ENCODE data around the gene CAPN5. TPM values are rescaled to one million over a fixed set of nuclear protein-coding genes. Genes with fewer than 3 reads are reported as not detected.

Gene CAPN5
- total RNA-seq, 1 donor from 2014 or later, result 197 TPM

DNA sequence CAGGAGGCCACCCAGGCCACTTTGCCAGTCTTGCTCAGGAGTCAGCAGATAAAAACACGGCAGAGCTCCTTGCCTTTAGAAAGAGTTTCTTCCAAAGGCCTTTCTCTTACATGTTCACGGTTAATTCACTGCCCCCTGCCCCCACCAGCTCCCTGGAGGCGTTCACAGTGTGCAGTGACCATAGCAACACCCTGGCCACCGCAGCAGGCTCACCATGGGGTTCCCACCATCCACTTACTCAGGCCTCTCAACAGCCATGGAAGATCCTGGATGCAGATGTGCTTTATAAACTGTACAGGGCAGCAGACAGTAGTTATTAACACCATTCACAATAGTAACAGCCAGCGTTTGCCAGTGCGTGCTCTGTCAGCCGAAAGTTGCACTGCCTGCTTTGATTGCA is 50.7 kb downstream of the CAPN5 start:
- no peak for DNase-seq (ENCODE audit: low spot score)

DNA sequence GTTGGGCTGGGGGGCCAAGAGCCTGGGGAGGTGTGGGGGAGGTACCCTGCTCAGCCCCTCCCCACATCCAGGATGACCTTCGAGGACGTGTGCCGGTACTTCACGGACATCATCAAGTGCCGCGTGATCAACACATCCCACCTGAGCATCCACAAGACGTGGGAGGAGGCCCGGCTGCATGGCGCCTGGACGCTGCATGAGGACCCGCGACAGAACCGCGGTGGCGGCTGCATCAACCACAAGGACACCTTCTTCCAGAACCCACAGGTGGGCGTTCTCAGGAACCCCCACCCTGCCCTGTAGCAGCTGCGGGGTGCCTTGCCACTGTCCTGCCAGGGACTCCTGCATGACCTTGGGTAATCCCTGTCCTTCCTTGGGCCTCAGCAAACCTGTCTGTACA is 51.3 kb downstream of the CAPN5 start:
- DNase-seq (ENCODE audit: low spot score), result no peak

DNA sequence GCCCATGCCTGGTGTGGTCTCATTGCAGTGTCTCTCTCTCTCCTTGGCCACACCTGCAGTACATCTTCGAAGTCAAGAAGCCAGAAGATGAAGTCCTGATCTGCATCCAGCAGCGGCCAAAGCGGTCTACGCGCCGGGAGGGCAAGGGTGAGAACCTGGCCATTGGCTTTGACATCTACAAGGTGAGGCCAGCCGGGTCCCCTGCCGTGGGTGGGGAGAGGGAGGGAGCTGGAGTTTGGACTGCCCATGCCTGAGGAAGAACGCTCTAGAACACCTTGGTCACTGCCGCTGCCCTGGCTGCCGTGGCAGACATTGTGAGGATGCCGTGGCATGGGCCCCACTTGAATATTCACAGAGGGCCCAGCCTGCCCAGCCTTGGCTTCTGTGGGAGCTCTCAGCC is 52.2 kb downstream of the CAPN5 start:
- no peak for DNase-seq (ENCODE audit: low spot score)

DNA sequence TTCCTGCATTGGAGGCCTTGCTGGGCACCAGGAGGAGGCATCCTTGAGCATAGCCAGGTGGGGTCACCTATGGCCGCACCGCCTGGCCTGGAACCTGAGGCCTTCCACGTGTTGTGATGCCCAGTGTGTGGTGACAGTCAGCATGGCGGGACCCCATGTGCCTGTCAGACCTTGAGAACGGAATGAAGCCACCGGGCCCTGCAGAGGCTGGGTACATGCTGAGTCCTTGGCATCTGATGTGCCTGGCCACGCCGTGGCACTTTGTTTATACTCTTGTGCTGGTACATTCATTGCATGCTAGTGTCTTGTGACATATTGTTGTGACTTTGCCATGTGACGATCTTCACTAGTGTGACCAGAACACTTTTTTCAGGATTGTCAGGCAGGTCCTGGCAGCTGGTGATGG is 52.8 kb downstream of the CAPN5 start:
- no peak for DNase-seq (ENCODE audit: low spot score)

DNA sequence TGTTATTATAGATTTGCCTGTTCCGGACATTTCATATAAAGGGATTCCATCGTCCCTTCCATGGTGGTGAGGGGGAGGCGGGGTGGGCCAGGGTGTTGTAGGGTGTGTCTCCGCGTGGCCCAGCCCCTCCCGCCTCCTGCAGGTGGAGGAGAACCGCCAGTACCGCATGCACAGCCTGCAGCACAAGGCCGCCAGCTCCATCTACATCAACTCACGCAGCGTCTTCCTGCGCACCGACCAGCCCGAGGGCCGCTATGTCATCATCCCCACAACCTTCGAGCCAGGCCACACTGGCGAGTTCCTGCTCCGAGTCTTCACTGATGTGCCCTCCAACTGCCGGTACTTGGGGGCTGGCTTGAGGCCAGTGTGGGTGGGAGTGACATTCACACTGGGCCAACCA is 53.8 kb downstream of the CAPN5 start:
- DNase-seq (ENCODE audit: low spot score), result no peak

DNA sequence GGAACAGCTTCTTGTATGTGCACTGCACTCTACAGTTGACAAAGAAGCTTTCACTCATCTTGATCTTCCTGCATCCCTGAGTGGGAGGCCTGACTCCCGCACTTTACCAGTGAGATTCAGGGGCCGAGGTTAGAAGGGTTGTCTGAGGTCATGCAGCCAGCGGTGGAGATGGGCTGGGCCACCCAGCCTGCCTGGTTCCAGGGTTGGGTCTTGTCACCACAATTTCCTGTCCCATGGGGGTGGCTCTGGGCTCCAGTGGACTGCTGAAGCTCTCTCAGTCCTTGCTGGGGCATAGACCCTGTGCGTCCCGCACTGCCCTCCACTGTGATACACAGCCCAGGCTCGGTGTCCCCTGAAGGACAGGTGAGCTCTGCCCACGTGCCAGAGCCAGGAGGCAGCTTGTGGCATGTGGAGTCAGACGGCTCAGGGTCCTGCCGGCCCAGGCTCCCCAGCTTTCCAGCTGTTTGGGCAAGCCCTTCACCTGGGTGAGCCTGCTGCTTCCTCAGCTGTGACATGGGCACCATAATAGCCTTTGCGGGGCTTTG is 54.4 kb downstream of the CAPN5 start:
- no peak for DNase-seq (ENCODE audit: low spot score)

DNA sequence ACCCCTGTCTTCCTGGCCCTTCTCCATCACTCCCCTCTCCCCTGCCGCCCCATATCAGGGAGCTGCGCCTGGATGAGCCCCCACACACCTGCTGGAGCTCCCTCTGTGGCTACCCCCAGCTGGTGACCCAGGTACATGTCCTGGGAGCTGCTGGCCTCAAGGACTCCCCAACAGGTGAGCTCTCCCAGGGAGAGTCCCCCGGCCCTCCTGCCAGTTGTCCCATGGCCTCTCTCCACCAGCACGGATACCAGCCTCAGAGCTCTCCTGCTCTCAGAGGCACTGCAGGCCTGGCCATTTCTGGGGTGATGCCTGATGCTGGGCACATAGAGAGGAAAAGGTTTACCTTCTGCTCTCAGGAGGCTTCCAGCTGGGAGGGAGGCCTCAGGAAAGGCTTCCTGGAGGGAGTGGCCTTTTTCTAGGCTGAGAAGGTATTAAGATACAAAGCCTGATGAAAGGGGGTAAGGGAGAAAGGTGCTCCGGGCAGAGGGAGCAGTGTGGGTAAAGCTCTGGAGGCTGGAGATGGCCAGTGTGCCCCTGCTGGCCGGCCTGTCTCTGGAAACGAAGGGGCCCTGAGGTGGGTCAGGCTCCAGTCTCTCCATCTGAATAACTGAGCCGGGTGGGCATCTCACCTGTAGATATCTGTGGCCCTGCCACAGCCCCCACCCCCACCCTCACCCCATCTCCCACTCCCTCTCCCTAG is 55.3 kb downstream of the CAPN5 start:
- DNase-seq (ENCODE audit: low spot score), result no peak

DNA sequence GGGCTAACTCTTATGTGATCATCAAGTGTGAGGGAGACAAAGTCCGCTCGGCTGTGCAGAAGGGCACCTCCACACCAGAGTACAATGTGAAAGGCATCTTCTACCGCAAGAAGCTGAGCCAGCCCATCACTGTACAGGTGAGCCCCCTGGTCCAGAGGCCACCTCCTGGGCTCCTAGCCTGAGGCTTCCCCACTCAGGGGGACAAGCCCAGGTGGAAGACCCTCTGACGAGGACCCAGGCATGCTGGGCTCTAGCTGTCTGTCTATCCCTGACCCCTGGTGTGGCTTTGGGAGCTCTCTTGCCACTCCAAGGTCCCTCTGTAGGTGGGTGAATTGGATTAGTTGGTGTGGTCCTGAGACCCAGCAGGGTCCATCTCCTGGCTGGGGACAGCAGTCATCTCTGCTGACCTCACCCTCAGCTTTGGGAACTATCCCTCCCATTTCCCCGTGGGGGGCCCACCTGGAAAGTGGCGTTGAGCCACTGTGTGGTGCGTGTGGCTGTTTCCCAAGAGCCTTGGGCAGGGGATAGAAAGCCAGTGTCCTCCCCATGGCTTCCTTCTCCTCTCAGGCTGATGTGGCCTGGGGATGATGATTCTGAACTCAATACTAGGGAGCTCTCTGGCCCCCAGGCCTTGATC is 55.9 kb downstream of the CAPN5 start:
- DNase-seq (ENCODE audit: low spot score), result no peak

DNA sequence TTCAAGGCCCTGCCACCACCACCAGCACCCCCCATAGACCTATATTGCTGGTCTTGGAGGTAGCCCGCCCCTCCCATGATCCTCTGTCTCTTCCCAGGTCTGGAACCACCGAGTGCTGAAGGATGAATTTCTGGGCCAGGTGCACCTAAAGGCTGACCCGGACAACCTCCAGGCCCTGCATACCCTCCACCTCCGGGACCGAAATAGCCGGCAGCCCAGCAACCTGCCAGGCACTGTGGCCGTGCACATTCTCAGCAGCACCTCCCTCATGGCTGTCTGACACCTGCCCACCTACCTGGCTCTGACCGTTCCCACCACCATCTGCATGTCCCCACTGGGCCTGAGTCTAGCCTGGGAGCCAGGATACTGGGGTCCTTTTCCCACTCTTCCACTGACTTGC is 56.8 kb downstream of the CAPN5 start:
- DNase-seq (ENCODE audit: low spot score), result no peak

DNA sequence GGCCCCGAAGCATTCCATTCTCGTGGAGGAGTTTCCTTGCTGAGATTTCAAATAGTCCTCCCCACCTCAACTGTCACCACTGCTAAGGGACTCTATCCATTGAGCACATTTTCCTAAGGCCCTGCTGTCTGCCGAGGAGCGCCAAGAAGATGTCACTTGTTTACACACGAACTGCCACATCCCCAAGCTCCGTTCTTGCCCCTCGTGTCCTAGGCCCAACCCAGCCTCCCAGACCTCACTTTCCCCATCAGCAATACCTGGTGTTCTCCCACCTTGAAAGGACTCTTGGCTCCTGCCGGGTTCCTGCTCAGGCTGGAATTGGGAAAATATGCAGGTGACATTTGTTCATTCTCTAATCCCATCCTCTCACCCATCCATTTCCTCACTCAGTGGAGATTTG is 57.3 kb downstream of the CAPN5 start:
- DNase-seq (ENCODE audit: low spot score), result no peak

DNA sequence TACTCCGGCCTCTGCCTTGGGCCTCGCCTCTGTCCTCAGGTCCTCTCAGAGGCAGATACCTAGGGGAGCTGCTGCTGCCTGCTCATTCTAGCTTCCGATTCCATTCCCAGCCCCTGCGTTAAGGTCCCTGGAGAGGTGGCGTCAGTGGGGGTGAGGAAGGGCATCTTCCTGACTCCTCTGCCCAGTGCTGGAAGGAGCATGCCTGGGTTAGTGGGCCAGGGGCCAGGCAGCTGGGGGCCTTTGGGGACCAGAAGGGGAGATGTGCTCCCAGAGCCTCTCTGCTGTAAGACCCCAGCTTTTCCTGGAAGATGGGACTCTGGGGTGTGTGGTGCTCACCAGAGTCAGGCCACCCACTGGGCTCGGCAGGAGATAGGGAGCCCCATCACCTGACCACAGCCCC is 57.7 kb downstream of the CAPN5 start:
- DNase-seq (ENCODE audit: low spot score), result no peak

DNA sequence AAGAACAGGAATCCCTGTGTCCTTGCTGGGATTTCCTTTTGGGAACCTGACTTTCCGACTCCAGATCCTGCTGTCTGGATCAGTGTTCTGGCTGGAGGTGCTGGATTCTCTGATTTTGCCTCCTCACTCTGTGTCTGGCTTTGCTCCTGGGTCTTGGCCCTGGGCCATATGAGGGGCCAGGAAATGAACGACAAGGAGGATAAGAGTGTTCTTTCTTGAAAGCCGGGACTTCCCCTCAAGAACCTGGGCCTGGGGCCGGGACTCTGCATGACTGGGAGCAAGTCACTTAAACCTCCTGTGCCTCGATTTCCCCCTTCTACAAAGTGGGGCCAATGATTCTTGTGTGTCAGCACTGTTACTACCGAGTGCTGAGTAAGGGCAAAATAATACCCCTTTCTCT is 58.4 kb downstream of the CAPN5 start:
- no peak for DNase-seq (ENCODE audit: low spot score)

DNA sequence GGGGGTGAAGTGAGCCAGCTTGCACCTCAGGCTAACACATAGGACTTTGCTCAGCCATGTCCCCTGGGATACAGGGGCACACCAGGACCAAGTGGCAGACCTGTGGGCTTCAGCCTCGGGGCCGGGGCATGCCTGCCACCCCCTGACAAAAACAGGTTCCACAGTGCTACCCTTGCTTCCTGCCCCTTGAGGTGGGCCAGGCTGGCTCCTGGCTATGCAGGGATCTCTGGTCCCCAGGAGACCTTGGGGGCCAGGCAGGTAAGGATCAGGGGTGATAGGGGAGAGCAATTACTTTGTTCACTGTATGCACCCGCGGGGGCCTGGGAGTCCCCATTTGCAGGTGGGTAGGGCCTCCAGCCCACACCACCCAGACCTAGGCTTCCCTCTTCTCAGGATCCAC is 58.9 kb downstream of the CAPN5 start:
- DNase-seq (ENCODE audit: low spot score), result no peak

DNA sequence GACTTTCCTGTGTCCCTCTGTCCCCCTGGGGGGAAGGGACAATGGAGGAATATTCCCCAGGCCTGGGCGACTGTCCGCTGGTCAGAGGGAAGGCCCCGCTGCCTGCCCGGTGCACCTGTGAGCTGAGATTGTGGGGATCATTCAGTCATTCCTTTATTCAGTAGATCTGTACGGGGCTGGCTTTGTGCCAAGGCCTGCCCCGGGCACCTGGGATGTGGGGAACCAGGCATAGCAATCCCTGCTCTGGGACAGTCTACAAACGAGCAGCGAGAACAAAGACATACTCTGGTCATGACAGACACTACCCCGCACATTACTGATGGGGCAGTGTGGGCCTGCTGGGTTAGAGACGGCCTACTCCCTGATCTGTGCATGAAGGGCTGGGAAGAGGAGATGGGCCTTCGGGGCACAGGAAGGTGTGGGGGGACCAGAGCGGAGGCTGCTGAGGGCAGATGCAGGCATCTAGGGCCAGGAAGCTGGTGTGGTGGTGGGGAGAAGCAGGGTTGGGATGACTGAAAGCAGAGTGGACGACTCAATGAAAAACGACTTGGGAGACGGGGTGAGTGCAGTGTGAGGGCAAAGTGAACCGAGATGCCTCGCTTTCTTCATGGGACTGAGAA is 59.5 kb downstream of the CAPN5 start:
- DNase-seq (ENCODE audit: low spot score), result no peak

DNA sequence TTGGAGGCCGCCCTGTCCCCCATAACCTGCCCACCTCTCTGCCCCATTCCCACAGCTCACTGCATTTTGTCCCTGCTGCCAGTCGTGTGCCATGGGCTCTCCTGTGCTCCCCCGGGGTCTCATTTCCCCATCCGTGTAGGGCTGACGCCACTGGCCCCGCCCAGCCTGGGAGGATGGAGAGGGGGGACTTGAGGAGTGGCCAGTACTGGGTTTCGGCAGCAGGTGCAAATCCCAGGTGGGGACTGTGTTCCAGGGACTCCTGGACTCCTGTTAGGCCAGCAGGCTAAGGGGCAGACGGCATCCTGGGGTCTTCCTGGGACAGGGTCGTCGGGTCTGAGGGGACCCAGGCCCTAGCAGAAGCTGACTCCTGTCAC is 60.1 kb downstream of the CAPN5 start:
- no peak for DNase-seq (ENCODE audit: low spot score)

DNA sequence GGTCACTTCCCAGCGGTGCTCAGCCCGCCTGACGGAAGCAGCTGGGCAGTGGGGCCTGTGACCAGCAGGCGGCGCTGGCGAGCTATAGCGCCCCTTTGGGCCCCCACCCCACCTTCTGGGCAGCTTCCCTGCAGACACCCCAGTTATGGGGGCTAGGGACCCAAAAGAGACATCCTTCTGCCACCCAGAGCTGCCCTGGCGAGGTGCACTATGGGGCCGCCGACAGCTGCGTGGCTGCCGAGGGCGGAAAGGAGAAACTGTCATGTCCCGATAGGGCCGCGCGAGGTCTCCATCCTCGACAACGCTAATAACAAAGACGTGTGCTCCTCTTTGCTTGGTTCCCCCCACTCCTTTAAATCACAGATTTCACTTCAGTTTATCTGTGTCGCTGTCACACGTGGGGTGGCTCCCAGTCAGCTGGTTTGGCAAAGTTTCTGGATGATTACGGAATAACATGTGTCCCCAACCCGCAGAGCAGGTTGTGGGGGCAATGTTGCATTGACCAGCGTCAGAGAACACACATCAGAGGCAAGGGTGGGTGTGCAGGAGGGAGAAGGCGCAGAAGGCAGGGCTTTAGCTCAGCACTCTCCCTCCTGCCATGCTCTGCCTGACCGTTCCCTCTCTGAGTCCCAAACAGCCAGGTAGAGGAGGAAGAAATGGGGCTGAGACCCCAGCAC is 60.6 kb downstream of the CAPN5 start:
- DNase-seq (ENCODE audit: low spot score), result peak; percentile 59

DNA sequence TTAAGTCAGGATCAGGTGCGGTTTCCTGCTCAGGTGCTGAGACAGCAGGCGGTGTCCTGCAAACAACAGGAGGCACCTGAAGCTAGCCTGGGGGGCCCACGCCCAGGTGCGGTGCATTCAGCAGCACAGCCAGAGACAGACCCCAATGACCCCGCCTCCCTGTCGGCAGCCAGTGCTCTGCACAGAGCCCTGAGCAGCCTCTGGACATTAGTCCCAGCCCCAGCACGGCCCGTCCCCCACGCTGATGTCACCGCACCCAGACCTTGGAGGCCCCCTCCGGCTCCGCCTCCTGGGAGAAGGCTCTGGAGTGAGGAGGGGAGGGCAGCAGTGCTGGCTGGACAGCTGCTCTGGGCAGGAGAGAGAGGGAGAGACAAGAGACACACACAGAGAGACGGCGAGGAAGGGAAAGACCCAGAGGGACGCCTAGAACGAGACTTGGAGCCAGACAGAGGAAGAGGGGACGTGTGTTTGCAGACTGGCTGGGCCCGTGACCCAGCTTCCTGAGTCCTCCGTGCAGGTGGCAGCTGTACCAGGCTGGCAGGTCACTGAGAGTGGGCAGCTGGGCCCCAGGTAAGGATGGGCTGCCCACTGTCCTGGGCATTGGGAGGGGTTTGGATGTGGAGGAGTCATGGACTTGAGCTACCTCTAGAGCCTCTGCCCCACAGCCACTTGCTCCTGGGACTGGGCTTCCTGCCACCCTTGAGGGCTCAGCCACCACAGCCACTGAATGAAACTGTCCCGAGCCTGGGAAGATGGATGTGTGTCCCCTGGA is 61.3 kb downstream of the CAPN5 start, which contains the start of gene MYO7A:
MYO7A (plus strand) TSS at position 327 of the 772 bp plus-strand sequence. CDS start 2,389 bp downstream, outside the sequence.
- DNase-seq (ENCODE audit: low spot score), result peak; percentile 78

DNA sequence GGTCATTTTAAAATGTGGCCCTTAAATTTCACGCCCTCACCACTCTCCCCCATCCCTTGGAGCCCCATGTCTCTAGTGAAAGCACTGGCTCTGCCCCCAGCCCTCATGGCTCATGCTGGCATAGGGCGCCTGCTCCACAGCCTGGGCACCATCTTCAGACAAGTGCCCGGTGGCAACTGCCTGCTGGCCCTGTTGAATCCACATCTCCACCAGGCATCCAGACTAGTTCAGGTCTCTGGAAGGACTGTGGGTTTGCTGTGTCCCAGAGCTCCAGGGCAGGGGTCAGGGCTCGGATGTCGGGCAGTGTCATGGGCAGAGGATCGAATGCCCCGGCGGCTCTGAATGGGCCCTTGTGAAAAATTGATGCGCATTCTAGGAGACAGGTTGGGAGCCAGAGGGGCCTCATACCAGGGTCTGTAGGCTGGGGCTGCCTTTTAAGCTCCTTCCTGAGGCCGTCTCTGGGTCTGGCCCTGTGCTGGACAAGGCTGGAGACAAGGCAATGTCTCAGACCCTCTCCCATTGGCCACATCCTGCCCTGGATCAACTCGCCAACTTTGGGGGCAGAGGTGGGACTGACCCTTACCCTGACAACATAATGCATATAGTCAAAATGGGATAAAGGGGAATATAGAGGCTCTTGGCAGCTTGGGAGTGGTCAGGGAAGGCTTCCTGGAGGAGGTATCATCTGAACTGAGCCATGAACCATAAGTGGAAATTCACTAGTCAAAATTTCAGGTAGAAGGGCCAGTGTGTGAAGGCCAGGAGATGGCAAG is 62.5 kb downstream of the CAPN5 start:
- no peak for DNase-seq (ENCODE audit: low spot score)

DNA sequence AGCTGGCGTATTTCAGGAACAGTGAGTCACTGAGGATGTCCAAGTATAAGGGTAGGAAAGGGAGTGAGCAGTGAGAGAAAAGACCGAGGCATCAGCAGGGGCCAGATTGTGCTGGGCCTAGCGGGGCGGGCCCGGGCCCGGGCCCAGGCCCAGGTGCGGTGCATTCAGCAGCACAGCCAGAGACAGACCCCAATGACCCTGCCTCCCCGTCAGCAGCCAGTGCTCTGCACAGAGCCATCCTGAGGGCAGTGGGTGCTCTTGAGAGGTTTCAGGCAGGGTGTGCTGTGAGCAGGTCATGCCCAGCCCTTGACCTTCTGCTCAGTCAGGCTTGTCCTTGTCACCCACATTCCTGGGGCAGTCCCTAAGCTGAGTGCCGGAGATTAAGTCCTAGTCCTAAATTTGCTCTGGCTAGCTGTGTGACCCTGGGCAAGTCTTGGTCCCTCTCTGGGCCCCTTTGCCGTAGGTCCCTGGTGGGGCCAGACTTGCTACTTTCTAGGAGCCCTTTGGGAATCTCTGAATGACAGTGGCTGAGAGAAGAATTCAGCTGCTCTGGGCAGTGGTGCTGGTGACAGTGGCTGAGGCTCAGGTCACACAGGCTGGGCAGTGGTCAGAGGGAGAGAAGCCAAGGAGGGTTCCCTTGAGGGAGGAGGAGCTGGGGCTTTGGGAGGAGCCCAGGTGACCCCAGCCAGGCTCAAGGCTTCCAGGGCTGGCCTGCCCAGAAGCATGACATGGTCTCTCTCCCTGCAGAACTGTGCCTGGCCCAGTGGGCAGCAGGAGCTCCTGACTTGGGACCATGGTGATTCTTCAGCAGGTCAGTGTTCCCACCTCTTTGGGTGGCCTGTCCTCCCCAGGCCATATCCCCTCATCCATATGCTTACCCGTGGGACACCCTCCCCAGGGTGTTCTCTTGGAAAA is 63.3 kb downstream of the CAPN5 start:
- no peak for DNase-seq (ENCODE audit: low spot score)
